ENCODE results near the gene SERPINE2.

Gene SERPINE2, protein sequence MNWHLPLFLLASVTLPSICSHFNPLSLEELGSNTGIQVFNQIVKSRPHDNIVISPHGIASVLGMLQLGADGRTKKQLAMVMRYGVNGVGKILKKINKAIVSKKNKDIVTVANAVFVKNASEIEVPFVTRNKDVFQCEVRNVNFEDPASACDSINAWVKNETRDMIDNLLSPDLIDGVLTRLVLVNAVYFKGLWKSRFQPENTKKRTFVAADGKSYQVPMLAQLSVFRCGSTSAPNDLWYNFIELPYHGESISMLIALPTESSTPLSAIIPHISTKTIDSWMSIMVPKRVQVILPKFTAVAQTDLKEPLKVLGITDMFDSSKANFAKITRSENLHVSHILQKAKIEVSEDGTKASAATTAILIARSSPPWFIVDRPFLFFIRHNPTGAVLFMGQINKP

GRCh38 chr2:224039080-224039769, at the start of gene SERPINE2:
Gene SERPINE2 (minus strand): TSS chr2:224039286. CDS start chr2:224001900, 37,386 bp downstream.
- peak; percentile 22 for DNase-seq (ENCODE audit: low read depth)

DNA sequence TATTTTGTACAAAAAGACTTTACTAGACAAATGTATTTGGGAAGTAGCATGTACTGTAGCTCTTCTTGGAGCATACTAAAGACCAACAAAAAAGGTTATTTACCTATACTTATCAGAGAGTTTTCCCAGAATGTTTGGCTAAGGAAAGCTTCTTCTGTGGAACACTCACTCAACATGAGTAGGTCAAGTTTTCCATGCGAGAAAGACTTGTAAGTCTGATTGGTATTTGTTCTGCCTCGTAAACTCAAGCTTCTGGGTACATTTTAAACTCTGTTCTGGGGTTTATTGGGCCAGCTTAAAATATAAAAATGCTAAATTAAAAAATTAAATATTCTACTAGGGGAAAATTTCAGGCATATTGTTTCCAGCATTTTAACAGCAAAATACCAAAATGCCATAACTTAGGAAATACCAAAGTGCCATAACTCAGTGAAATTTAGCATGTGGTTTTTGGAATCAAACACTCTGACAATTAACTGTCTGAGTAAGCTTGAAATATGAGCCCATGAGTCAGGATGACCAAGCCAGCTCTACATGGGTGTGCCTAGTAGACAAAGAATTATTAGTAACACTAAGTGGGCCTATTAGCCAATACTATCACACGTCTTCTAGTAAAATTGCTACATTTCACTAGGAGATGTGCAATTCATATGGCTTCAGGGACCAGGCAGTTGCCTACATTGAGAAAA, 47.3 kb upstream of the SERPINE2 start:
- DNase-seq (ENCODE audit: low read depth), result no peak

GRCh38 chr2:224085811-224086210, 46.7 kb upstream of the SERPINE2 start:
- no peak for DNase-seq (ENCODE audit: low read depth)

DNA sequence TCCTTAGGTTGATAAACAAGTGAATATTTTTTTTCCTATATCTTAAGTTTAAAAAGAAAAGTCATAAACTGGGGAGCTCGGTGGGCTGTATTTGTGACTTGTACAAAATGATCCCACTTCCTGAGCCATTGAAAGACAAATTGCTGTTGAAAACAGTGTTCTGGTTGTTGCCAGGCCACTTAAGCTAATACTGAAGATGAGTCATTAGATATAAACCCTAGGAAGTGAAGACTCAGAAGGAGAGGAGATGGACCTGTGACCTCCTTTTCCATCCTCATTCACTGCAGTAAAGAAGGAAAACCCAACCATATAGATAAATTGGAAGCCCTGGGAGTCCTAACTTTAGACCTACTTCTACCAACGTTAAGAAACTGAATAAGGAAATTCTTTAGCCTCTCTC, 46.2 kb upstream of the SERPINE2 start:
- DNase-seq (ENCODE audit: low read depth), result no peak

DNA sequence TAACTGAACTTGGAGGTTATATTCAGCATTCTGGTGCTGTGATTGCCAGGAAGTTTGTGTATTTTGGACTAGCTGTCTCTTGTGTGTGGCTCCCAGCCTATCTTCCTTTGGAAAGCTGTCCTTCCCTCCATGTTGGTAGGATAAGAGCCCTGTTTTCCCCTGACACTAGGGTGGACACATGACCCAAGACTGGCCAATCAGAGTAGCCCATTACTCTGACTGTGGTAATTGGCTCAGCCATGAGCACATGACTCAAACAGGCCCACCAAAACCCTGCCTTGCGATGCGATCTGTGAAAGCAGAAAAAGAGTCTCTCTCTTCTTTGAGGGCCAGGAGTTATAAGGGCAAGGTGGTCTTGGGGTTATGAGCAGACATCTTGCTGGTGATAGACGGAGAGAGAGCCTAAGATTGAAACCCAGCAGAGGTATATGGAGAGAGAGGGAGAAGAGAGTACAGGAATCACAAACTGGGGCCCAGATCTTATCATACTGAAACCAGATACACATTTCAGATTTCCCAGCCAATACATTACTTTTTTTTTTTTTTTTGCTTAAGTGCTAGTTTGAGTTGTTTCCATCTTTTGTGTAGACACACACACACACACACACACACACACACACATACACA, 45.3 kb upstream of the SERPINE2 start:
- DNase-seq (ENCODE audit: low read depth), result no peak

- DNase-seq (ENCODE audit: low read depth), result no peak
These were observed 44.6 kb upstream of the SERPINE2 start for GRCh38 chr2:224083638-224084037.

DNA sequence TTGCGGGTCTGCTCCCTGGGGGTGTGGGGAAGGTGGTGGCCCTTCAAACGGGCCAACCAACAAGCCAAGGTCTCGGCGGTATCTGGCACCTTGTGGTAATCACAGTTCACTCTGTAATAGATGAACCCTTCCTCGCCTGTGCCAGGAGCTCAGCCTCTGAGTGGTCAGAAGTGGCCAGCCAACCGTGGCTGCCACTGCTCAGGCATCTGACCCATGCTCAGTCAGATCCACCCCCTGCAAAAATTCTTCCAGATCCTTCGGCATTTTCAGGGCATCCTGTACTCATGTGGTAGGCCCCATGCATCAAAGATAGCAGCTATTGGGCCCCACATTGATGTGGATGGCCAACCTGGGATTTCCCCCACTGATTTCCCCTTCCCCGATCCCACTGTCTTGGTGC, 39.6 kb upstream of the SERPINE2 start:
- no peak for DNase-seq (ENCODE audit: low read depth)

GRCh38 chr2:224077773-224078507, 38.9 kb upstream of the SERPINE2 start:
- DNase-seq (ENCODE audit: low read depth), result no peak

- DNase-seq (ENCODE audit: low read depth), result no peak
These were observed 36.5 kb upstream of the SERPINE2 start for GRCh38 chr2:224075588-224075987.

- no peak for DNase-seq (ENCODE audit: low read depth)
These were observed 34.6 kb upstream of the SERPINE2 start for GRCh38 chr2:224073676-224074075.

DNA sequence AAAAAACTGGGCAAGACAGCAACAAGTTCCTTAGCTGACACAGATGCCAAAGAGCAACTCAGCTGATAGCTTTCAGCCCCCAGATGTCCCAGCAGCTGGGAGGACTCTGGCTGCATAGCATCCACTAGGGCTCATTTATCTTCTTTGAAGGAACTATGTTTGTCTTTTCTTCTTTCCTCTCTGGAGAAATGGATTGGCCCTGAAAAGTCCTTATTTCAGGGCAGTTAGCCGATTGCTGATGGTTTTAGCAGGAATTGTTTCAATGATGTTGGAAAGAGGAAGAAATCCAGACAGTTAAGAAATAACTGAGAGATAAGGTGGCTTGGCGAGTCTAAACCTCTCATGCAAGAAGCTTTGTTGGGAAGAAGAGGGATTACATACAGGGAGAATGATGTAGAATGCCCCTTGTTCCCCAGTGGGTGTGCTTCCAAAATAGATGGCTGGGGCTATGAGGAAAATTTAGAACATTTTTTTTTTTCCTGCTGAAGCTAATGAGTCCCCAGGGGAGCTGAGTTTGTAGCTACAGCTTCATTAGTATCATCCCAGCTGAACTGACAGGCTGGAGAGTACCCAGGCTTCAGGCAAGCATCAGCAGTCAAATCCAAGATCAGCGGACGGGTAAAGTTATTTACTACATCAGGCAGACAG, 33.6 kb upstream of the SERPINE2 start:
- no peak for DNase-seq (ENCODE audit: low read depth)

- DNase-seq (ENCODE audit: low read depth), result no peak
These were observed 30.1 kb upstream of the SERPINE2 start for GRCh38 chr2:224069172-224069571.

GRCh38 chr2:224063298-224063648, 24.2 kb upstream of the SERPINE2 start:
- no peak for DNase-seq (ENCODE audit: low read depth)

DNA sequence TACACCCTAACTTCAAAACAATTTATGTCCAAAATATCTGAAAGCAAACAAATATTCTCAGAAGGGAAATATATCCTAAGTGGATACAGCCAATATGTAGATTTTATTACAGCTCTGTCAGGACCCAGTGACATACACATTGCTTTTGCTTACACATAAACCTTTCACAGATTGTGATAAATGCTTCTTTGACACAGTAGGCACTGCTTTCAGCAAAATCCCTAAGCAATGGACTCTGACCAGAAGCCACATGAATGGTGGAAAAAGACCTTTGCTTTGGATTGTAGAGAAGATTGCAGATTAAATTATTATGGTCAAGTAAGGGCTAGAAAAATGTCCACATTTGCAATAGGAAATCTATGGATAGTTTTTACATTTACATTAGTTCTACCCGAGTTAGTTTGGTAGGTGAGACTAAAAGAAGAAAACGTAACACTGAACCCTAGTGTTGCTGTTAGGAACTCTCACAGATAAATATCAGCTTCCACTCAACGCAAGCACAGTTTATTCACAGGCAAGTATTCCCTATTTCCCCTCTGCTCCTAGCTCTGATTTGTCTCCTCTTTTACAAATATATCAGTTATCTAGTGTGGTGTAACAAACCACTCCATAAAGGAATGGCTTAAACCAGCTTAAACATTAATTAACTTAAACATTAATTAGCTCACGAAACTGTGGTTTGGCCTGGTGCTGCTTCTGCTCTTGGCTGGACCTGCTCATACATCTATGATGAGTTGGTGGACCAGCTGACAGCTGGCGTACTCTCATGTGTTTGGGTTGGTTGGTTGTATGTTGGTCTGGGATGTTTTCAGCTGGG, 23.6 kb upstream of the SERPINE2 start:
- no peak for DNase-seq (ENCODE audit: low read depth)

- no peak for DNase-seq (ENCODE audit: low read depth)
These were observed 21.8 kb upstream of the SERPINE2 start for GRCh38 chr2:224060783-224061482.

- DNase-seq (ENCODE audit: low read depth), result no peak
These were observed 20.1 kb upstream of the SERPINE2 start for GRCh38 chr2:224059178-224059577.

DNA sequence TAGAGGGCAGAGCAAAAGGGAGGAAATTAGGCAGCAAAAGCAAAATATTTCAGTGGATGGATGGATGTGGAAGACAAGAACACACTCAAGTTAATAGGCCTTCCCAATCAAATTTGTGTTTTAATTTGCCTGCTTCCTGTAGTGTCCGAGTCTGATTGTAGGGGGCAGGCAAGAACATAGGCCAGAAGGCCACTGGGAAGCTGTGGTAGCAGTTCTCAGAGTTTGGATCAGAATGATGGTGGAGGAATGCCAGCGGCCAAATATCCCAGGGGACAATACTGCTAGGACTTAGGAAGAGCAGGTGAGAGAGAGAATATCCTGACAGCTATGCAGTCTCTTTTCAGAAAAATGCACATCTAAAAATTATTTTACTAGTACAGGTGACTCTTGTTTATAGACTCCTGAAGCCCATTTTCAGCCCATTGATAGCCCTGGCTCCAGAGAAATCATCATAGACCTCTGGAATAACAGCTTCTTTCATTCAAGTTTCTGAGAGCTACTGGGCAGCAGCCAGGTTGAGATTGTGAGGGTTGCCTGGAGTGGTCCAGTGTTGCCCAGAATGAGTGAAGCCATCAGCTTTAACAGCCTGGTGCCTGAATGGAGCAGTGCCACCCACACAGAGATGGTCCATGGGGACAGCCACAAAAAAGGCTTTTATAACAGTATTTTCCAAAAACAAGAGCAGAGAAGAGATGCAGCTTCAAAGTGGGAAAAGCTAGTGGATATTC, 19.1 kb upstream of the SERPINE2 start:
- DNase-seq (ENCODE audit: low read depth), result no peak

DNA sequence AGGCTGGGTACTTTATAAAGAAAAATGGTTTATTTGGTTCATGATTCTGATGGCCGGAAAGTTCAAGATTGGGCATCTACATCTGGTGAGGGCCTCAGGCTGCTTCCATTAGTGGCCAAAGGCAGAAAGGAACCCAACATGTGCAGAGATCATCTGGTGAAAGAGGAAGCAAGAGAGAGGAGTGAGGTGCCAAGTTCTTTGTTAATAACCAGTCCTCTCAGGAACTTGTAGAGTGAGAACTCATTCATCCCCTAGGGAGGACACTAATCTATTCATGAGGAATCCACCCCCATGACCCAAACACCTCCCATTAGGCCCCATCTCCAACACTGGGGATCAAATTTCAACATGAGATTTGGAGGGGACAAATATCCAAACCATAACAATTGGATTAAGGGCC, 17.8 kb upstream of the SERPINE2 start:
- DNase-seq (ENCODE audit: low read depth), result no peak

DNA sequence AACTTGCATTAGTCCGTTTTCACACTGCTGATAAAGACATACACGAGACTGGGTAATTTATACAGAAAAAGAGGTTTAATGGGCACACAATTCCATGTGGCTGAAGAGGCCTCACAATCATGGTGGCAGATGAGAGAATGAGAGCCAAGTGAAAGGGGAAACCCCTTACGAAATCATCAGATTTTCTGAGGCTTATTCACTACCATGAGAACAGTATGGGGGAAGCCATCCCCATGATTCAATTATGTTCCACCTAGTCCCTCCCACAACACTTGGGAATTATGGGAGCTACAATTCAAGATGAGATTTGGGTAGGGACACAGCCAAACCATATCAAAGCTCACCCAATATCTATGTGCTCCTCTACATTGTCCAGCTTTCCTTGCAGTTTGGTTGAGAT, 16.0 kb upstream of the SERPINE2 start:
- DNase-seq (ENCODE audit: low read depth), result no peak
